G401.6 (cell line): ENCODE data around the gene CPVL.

Experiments used
- FAIRE-seq: peaks from 2 replicates; lab custom pipeline; 2012; peaks lifted over from hg19 to GRCh38; lab: Jason Lieb, UNC

CPVL gene

GRCh38 chr7:28964056-28964455, 182.3 kb downstream of the CPVL start:
- FAIRE-seq, result no peak

GRCh38 chr7:28961972-28962371, 184.4 kb downstream of the CPVL start:
- FAIRE-seq, result no peak

GRCh38 chr7:28960071-28960840, 186.1 kb downstream of the CPVL start:
- FAIRE-seq, result no peak

- no peak for FAIRE-seq
Observed at GRCh38 chr7:28958980-28959347, 187.4 kb downstream of the CPVL start.

- no peak for FAIRE-seq
Observed at GRCh38 chr7:28958235-28958979, 187.9 kb downstream of the CPVL start, which contains the start of gene TRIL. TSS of gene TRIL (minus strand) at chr7:28958330. CDS start at chr7:28958046, 284 bp downstream.

GRCh38 chr7:28957751-28958234, 188.5 kb downstream of the CPVL start:
- FAIRE-seq, result no peak

GRCh38 chr7:28957064-28957750, 189.1 kb downstream of the CPVL start:
- no peak for FAIRE-seq

GRCh38 chr7:28956608-28957063, 189.7 kb downstream of the CPVL start:
- no peak for FAIRE-seq

GRCh38 chr7:28955718-28956607, 190.4 kb downstream of the CPVL start:
- no peak for FAIRE-seq

- FAIRE-seq, result no peak
Observed at GRCh38 chr7:28955356-28955717, 191.0 kb downstream of the CPVL start.

GRCh38 chr7:28954946-28955345, 191.4 kb downstream of the CPVL start:
- no peak for FAIRE-seq

GRCh38 chr7:28954471-28954870, 191.9 kb downstream of the CPVL start:
- FAIRE-seq, result no peak

GRCh38 chr7:28953633-28954032, 192.7 kb downstream of the CPVL start:
- no peak for FAIRE-seq
